Measurements from ENCODE around the gene PTPRN. TPM values are rescaled to one million over a fixed set of nuclear protein-coding genes. Genes with fewer than 3 reads are reported as not detected.

Gene PTPRN
- total and polyA plus RNA-seq, 2 of the 8 experiments (the other 6 are each of a cell fraction or from before 2014, with no cell fraction given), result 5.4 to 8.2 TPM

DNA sequence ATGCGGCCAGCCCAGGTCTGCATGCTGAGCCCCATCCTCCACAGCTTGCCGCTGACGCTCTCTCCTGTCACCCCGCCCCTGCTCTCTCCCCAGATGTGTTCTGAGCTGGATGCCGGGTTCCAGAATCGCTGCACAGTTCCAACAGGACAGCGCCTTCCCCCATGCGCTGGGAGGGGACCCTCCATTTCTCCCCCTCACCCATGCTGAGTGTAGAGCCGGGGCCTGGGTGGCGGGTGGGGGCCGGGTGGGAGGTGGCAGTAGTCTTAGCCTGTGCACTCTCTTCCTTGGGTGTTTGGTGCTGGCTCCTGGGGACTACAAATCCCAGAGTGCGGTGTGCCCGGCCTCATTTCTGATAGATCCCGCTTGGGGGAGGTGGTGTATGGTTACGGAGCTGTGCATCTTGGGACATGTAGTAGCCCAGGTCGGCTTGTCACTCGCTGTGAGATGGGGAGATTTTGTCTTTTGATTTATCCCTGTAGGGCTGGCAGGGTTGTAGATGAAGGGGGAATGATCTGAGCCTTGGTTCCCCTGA is 23.2 kb downstream of the PTPRN start:
- Histone ChIP-seq H4K8ac (ENCODE audit: extremely low read depth, insufficient read depth, low read length) (no peak overlapping the region), H3K4me3 (ENCODE audit: extremely low read depth in 1 of 4, insufficient read depth in 2 of 4, low read depth in 3 of 4, low read length in 4 of 4) (no peak overlapping the region; a peak in 2 of 8 replicates), H2BK20ac (ENCODE audit: low read length) (no peak overlapping the region), H3K18ac (ENCODE audit: extremely low read depth, low read length) (no peak overlapping the region; the same call in 1 of the 2 replicates), H3K23me2 (ENCODE audit: low read depth, low read length) (no peaks in the 10 kb centered on the region), H4K20me1 (replicated peaks in 1 of 2; ENCODE audit: control insufficient read depth in 1 of 2, insufficient read depth in 2 of 2, low read length in 2 of 2) (peaks cover 0 to 2% of the 10 kb centered on the region in 2 experiments), H2BK5ac (ENCODE audit: low read depth, low read length) (peak overlapping the region; percentile 66; the same call in 1 of the 2 replicates), H4K91ac (replicated peaks; ENCODE audit: insufficient read length, low read length) (peak overlapping the region; percentile 51), H3K9ac (replicated peaks in 1 of 4; ENCODE audit: extremely low read depth in 1 of 4, low read depth in 3 of 4, low read length in 3 of 4) (no peak overlapping the region), H2AFZ (ENCODE audit: low read length) (no peak overlapping the region), H3K23ac (ENCODE audit: insufficient read length) (no peak overlapping the region), H2BK12ac (ENCODE audit: low read depth, low read length) (peak overlapping the region; percentile 39; the same call in 1 of the 2 replicates), H3K4me2 (ENCODE audit: insufficient read depth in 1 of 2, low read depth in 2 of 2, low read length in 2 of 2) (peak overlapping the region; percentile 19 to 45; a peak in 3 of 4 replicates), H3K27me3 (replicated peaks in 1 of 4; ENCODE audit: control insufficient read depth in 3 of 4, extremely low read depth in 1 of 4, insufficient read depth in 3 of 4, low read length in 3 of 4) (no peaks in the 10 kb centered on the region), H3K9me3 (ENCODE audit: insufficient read depth in 2 of 2, low read depth in 1 of 2, low read length in 1 of 2) (no peaks in the 10 kb centered on the region), H4K5ac (ENCODE audit: insufficient read length, low read depth, low read length) (no peak overlapping the region), H2BK120ac (replicated peaks; ENCODE audit: low read depth, low read length) (no peak overlapping the region), H2AK5ac (ENCODE audit: low read depth, low read length) (no peak overlapping the region), H3K79me2 (ENCODE audit: control insufficient read depth in 1 of 2, insufficient read depth in 2 of 2, low read length in 2 of 2) (no peaks in the 10 kb centered on the region), H3K36me3 (ENCODE audit: control insufficient read depth in 2 of 4, insufficient read depth in 4 of 4, low read length in 3 of 4) (peaks cover 0 to 4% (median under 1%) of the 10 kb centered on the region in 4 experiments; a peak in 3 of 8 replicates), H3K27ac (ENCODE audit: low read depth, low read length) (no peak overlapping the region), H2BK15ac (ENCODE audit: low read length) (peak overlapping the region; percentile 99; the same call in 1 of the 2 replicates), H3K14ac (ENCODE audit: insufficient read length) (no peak overlapping the region), H3K56ac (replicated peaks; ENCODE audit: insufficient read length, low read depth, low read length) (no peak overlapping the region), H3K4ac (replicated peaks; ENCODE audit: insufficient read length, low read depth, low read length) (peak overlapping the region; percentile 36), H3K4me1 (replicated peaks in 1 of 4; ENCODE audit: control insufficient read depth in 3 of 4, insufficient read depth in 4 of 4, low read length in 3 of 4) (peaks cover 0 to 10% (median 6%) of the 10 kb centered on the region in 4 experiments; a peak in 6 of 7 replicates), H3K79me1 (ENCODE audit: low read depth, low read length) (no peaks in the 10 kb centered on the region; the same call in 1 of the 2 replicates)
- TF ChIP-seq EGR1 (IDR thresholded peaks at IDR 0.05; ENCODE audit: borderline replicate concordance, low read depth, low read length) (no peak), POLR2A (IDR thresholded peaks at IDR 0.05; ENCODE audit: control extremely low read depth in 1 of 2, low read depth in 2 of 2, low read length in 2 of 2) (no peak), CBX5 (IDR thresholded peaks at IDR 0.05; ENCODE audit: low read depth, low read length) (no peak), RNF2 (IDR thresholded peaks at IDR 0.05; ENCODE audit: borderline replicate concordance, low read depth, low read length, missing control alignments, poor library complexity, severe bottlenecking) (no peak), PHF8 (conservative IDR thresholded peaks at IDR 0.05; ENCODE audit: low read depth, low read length) (no peak), EP300 (IDR thresholded peaks at IDR 0.05; ENCODE audit: borderline replicate concordance in 1 of 2, low read depth in 2 of 2, low read length in 2 of 2) (no peak), SIX5 (IDR thresholded peaks at IDR 0.05; ENCODE audit: low read depth, low read length) (peak; percentile 94), SRF (IDR thresholded peaks at IDR 0.05; ENCODE audit: low read depth, low read length) (no peak), CREB1 (IDR thresholded peaks at IDR 0.05) (peak; percentile 34; the same call in 1 of the 2 replicates), BACH1 (IDR thresholded peaks at IDR 0.05; ENCODE audit: low read length) (no peak)
- WGBS, 2 experiments (ENCODE audit: extremely low coverage in 1 of 2, insufficient coverage in 1 of 2, insufficient read length in 1 of 2, insufficient replicate concordance in 2 of 2, low coverage in 1 of 2, low lambda C conversion rate in 2 of 2, missing lambda C conversion rate in 1 of 2), result 39% methylated on average over 14 of the region's 17 CpGs; no CpG with 5 or more reads in 1 of the 2 experiments
- DNase-seq (ENCODE audit: low read depth in 1 of 2, low spot score in 2 of 2) (no peak), FAIRE-seq (peak; percentile 70)
- ChIA-PET CTCF (ENCODE audit: partially characterized antibody) (interaction anchor here (0.6 to 12.1 kb wide), 13 partner anchors 6 to 115 kb away, joined by 3 to 220 read pairs (median 3); partner anchors contain the start of genes GLB1L and STK16), POLR2A (ENCODE audit: partially characterized antibody) (interaction anchor here (0.9 to 3.4 kb wide), 9 partner anchors 9 to 80 kb away, joined by 3 to 19 read pairs (median 4); partner anchors contain the start of genes GLB1L, PTPRN, STK16 and TUBA4A)
